ENCODE results near the gene MYOM3.

MYOM3 gene

DNA sequence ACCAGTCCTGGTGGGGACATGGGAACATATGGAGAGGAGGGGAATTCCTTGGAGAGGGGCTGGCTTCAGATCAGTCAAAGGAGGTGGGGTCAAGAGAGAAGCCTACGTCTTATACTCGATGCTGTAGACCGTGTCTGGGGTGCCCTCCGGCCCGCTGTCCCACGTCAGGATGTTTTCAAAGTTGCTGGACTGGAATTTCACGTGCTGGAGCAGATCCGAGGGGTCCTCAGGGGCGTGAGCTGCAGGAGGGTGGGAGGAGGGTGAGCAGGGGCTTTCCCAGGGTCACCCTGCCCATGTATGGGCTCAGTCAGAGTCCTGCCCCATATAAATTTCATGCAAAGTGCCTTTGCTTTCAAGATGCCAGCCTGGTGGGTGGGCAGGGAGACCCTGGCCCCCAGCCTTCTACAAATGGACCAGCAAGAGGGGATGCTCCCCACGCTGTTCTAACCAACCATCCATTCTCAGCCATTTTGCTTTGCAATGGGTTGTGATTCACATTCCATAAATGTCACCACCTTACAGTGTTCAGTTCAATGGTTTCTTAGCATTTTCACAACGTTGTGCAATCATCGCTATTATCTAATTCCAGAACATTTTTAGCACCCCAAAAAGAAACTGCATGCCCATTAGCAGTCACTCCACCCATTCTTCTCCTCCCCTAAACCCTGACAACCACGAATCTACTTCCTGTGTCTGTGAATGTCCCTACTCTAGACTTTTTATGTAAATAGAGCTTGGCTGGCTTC is 26.7 kb upstream of the MYOM3 start:
- no peak for DNase-seq (ENCODE audit: low read depth)

DNA sequence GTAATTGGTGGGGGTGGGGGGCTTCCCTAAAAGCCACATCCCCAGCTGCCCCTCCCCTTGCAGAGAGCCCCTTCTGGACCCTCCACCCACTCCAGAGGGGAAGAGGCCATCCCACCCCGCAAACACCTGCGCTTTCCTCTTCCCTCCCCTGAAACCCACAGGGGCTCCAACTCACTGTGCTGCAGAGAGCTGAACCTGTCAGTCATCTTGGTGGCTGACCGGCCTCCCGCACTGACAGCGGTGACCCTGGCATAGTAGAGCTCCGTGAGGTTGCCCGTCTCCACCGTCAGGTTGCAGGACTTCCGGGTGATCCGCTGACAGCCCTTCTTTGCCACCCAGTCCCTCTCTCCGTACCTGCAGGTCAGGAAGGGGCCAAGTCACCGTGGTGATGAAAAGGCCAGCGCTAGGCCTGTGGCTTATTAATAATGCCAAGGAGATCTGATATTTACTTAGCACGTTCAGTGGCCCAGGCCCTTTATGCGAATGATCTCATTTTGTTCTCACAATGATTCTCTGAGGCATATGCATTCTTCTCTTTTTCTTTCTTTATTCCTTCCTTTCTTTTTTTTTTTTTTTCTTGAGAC is 25.1 kb upstream of the MYOM3 start:
- DNase-seq (ENCODE audit: low read depth), result no peak

DNA sequence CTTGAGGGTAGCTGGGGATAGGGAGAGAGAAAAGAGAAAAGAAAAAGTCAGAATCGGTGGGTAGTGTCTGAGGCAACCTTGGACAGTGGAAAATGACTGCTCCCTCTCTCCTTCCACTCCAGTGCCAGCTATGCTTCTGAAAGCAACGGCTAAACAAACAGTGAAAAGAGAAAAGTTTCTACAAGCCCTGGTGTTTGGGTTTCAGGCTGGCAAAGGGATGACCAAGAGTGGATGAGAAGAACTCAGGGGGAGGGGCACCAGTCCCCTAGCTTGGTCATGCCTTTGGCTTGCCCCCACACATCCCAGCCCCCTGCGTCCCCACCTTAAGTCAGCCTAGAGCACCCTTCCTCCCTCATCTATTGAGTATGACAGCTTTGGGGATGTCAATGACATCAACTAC is 22.4 kb upstream of the MYOM3 start:
- DNase-seq (ENCODE audit: low read depth), result no peak

DNA sequence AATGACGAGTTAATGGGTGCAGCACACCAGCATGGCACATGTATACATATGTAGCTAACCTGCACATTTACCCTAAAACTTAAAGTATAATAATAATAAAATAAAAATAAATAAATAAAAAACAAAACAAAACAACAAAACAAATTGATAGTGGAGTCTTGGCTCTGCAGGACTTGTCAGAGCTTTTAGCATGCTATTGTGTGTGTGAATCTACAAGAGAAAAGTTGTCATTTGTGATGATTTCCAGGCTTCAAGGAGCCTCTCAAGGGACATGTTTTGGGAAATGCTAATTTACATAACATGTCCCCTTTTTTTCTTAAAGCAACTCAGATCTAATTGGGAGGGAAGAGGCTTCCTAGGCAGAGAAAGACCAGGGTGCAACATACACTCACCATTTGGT is 21.9 kb upstream of the MYOM3 start:
- no peak for DNase-seq (ENCODE audit: low read depth)

DNA sequence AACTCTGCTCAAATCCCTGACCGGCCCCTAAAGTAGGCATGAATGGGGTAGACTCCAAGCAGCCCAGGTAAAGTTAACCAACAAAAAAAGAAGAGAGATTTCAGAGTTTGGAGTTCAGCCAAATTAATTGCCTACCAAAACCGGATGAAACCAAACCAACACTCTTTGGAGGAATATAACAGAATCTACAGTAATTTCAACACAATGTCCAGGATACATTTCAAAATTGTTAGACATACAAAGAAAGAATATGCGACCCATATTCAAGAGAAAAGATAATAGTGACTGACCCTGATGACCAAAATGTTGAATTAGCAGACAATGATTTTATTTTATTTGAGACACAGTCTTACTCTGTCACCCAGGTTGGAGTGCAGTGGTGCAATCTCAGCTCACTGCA is 18.4 kb upstream of the MYOM3 start:
- DNase-seq (ENCODE audit: low read depth), result no peak

DNA sequence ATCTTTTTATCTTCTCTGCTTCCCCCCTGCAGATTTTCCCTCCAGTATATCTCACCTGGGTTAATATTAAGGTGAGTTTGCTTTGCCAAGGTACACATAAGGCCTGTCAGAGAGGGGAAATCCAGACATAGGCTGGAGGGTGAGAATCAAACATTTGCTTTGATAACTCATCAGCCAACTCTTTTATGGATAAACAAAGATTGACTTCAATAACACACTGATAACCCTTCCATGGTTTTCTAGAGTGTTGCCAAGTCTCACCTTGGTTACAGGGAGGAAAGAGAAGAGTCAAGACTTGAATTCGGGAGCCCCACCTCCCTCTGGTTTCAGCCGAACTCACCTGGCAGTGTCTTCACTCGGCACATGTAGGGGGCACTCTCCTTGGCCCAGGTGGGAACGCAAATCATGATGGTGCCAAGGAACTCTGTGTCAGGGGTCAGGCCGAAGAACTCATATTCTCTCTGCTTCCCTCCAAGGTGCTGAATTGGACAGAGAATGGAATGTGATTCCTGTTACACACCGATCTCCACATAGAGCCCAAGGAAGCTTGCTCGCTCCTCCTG is 15.9 kb upstream of the MYOM3 start:
- no peak for DNase-seq (ENCODE audit: low read depth)

DNA sequence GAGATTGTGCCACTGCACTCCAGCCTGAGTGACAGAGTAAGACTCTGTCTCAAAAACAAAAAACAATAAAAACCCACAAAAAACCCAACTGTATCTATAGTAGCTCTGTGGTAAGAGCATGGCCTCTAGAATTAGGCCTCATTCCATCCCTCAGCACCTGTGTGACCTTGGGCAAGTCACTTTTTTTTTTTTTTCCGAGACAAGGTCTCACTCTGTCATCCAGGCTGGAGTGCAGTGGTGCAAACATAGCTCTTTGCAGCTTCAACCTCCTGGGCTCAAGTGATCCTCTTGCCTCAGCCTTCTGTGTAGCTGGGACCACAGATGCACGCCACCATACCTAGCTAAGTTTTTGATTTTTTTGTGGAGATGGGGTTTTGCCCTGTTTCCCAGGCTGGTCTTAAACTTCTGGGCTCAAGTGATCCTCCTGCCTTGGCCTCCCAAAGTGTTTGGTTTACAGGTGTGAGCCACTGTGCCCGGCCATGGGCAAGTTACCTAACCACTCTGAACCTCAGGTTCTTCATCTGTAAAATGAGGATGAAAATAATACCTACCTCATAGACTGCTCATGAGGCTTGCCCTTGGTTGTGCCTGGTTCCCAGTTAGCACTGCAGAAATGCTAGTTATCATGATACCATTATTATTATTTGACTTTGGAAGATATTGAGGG is 15.3 kb upstream of the MYOM3 start:
- DNase-seq (ENCODE audit: low read depth), result no peak

DNA sequence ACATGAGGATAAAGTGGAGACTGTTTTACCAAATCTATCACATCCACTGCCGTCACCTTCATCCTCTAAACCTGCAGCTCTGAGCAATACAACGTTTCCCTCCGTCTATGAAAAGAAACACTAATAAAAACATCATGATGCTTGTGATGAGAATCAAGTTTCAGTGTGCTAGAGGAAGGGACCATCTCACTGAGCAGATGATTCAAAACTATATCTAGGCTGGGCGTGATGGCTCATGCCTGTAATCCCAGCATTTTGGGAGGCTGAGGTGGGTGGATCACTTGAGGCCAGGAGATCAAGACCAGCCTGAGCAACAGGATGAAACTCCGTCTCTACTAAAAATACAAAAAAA is 14.7 kb upstream of the MYOM3 start:
- no peak for DNase-seq (ENCODE audit: low read depth)

DNA sequence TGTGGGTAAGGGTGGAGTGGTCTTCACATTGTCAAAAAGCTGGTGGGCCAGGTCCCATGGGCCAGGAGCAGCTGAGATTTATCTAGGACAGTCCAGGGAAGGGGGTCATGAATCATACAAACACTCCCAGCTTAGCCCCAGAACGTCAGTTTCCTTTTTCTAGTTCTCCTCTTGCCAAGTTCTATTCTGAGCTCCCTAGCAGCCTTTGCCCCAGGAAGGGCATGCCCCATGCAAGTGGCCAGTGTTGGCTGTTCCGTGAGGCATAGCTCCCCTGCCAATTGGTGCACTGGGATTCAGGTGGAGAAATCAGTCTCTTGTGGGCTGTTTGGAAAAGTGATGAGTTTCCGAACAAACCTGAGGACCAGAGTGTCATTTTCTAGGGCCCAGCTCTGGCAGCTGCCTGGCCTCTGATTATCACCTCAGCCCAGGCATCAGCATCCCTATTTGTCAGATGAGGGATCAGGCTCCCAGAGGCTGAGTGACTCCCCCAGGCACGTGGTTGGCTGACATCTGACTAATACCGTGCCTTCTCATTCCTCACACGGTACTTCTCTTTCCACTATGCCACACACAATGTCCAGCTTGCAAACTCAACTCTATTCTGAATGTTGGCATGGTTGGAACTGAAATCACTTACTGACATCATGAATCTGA is 14.2 kb upstream of the MYOM3 start:
- DNase-seq (ENCODE audit: low read depth), result no peak

DNA sequence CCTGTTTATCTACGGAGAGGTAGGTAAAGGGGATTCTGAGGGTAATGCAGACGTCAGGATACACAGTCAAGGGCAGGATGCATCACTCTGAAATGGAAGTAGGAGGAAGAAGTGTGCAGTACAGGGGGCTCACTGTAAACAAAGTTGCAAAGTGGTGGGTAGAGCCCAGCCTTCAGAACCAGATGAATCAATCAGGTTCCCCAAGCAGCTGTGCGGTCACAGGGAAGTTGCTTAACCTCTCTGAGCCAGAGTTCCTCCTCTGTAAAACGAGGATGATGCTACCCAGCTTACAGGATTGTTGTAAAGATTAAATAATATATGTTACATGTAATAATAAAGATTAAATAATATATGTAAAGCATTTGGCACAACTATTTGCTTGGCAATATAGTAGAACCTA is 13.5 kb upstream of the MYOM3 start:
- DNase-seq (ENCODE audit: low read depth), result no peak

DNA sequence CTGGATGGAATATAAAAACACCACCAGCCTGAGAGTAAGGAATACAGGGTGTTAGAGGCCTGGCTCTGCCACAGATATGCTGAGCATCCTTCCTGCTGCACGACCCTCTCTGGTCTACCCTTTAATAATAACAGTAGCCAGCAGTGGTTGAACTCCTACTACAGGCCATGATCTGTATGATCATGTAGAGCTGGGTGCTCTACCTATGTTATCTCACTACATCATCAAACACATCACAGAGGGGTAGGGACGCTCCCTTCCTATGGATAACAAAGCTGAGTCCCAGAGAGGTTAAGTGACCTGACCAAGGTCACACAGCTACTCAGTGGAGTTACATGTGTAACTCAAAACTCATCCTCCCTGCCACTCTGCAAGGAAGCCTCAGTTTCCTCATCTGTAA is 13.0 kb upstream of the MYOM3 start:
- no peak for DNase-seq (ENCODE audit: low read depth)

DNA sequence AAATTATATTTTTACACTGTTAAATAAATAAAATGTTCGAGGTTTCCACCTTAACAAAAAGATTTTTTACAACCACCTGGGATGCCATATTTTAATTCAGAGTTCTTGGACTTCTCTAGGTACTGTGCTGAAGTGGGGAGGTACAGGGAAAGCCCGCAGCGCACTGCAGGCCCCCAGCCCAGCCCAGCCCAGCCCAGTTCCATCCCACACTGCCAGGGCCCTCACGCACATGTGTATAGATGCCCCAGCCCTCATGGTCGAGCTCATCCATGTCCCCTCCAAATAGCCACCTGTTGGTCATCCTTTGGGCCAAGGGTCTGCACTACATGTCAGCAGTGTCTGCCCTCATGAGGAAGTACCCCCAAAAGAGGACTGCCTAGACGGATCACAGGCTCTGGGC is 11.7 kb upstream of the MYOM3 start:
- no peak for DNase-seq (ENCODE audit: low read depth)

DNA sequence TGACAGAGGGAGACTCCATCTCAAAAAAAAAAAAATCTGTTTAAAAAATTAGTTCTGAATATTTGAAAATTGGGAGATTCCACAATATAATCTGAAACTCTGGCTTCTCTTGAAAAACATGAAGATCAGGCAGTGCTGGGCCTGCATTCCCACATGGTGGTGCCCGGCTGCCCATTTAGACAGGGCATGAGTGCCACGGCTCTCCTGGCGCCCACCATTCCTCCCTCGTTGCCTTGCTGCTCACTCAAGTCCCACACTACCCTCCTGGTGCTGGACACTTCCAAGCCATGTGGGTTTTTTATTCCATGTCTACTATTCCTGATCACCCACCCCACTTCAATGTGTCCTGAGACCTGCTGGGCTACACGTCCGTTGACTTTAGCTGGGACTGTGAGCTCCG is 10.8 kb upstream of the MYOM3 start:
- no peak for DNase-seq (ENCODE audit: low read depth)

DNA sequence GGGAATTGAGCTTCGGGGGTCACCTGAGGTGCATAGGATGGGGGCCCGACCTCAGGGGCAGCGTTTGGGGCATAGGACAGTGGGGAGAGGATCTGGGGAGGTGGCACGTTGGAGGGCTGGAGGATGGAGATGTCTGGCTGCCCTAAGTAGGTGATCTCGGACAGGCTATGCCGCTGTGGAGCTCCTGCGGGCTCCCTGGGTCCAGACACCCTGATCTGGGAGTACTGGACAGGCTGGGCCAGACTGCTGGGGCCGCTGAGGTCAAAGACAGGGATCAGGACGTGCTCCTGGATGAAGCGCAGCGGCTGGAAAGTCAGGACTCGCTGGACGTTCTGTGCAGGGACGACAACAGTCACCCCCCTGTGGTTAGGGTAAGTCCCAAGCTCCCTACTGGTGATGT is 9.5 kb upstream of the MYOM3 start:
- DNase-seq (ENCODE audit: low read depth), result no peak

DNA sequence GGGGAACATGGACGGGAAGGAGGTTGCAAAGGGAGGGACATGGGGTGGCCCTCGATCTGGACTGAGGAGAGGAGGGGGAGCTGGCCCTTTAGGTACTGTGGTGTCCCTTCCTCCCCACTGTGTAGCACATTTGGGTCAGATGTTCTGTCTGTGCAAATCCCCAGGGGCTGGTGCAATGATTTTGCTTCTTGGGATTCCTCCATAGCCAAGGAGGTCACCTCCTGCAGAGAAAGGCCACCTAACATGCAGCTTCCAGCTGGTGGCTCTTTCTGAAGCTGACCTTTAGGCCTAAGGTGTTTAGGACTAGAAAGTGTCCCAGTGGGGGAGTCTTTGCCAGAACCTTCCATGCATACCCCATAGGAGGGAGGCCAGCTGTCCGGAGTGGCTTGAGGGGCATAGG is 9.0 kb upstream of the MYOM3 start:
- no peak for DNase-seq (ENCODE audit: low read depth)

DNA sequence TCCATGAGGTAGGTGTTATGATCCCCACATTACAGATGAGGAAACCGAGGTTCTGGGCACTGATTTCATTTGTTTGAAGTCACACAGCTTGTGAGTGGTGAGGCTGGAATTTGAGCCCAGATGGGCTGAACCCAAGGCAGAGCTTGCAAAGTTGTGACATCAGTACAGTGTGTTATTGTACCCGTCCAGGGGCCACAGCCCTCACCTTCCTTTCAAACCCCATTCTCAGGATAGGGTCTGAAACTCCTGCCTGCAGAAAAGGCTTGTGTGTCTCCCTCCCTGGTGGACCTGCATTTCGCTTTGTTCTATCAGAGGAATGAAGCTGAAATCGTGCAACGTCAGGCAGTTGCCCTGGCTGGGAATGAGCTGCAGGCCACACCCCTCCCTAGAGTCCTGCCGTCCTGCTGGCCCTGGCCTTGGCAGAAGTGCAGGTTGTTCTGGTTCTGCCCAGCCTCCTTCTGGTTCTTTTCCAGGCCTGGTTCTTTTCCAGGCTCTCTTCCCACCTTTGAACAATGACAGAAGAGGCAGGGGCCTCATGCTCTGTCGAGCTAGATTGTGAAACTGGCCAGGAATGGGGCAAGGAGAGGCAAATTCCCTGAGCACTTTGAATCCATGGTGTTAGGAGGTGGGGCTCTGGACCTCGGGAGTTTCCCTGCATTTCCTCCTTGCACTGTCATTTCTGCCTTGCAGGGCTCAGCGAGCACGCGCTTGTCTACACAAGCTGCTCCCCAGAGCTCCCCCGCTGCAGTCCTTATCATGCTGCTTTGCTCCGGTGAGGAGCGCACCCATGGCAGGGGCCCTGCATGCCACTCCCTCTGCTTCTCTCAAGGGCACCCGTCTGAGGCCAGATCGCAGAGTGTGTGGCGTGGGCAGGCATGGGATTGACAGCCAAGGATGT is 8.2 kb upstream of the MYOM3 start:
- no peak for DNase-seq (ENCODE audit: low read depth)

DNA sequence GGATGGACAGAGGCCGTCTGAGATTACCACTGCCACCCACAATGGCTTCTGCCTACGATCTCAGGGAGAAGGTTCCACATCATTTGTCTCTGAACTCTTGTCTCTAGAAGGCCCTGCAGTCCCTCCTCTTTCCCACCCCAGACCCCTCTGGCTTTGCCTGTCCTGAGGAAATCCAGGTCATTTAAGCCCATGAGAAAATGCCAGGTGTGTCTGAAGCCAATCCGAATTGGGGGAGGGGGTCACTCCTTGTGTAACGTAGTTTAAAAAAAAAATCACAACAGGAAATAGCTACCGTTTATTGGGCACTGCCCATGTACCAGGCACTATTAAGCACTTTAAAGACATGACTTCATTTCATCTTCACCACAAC is 7.5 kb upstream of the MYOM3 start:
- no peak for DNase-seq (ENCODE audit: low read depth)

DNA sequence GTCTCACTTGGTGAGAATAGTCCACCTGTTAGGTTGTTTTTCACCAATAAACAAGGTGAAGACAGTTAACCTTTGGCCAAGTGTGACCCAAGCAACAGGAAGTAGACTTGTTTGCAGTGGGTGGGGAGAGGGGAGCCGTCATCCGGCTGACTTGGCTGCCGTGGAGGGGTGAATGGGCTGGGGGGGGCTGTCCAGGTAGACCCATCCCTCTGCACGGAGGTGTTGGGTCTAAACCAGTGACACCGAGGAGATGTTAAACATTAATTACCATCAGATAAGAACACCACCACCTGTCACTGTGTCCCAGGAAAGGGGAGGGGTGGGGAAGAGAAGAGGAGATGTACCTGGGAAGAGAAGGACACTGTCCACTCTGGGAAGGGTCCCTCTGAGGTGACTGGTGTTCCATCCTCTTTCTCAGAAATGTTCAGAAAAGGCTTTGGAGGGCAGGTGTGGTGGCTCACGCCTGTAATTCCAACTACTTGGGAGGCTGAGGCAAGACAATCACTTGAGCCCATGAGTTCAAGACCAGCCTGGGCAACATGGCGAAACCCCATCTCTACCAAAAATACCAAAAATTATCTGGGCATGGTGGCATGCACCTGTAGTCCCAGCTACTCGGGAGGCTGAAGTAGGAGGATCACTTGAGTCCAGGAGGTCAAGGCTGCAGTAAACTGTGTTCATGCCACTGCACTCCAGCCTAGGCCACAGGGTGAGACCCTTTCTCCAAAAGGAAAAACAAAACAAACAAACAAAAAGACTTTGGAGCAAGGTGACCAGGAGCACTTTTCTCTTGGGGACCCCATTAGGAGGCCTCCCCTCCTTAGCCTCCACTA is 6.7 kb upstream of the MYOM3 start:
- DNase-seq (ENCODE audit: low read depth), result no peak

DNA sequence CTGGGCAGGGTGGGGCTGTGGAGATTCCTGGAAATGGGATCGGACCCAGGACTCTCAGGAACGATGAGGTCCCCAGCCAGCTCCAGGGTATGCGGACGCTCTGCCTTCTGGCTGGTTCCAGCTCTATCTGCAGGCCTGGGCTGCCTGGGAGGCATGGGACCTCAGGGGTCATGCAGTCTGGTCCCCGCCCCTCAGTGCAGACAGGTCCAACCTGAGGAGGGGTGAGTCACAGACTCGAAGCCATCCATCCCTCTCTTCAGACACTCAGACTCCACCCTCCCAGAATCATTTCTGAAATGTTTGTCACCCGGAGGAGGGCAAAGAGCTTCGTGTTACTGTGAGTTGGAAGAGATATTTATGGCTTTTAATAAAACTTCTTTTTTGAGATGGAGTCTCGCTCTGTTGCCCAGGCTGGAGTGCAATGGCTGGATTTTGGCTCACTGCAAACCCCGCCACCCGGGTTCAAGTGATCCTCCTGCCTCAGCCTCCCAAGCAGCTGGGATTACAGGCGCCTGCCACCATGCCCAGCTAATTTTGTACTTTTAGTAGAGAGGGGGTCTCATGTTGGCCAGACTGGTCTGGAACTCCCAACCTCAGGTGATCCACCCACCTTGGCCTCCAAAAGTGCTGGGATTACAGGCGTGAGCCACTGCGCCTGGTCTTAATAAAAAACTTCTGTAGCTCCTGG is 5.9 kb upstream of the MYOM3 start:
- no peak for DNase-seq (ENCODE audit: low read depth)

DNA sequence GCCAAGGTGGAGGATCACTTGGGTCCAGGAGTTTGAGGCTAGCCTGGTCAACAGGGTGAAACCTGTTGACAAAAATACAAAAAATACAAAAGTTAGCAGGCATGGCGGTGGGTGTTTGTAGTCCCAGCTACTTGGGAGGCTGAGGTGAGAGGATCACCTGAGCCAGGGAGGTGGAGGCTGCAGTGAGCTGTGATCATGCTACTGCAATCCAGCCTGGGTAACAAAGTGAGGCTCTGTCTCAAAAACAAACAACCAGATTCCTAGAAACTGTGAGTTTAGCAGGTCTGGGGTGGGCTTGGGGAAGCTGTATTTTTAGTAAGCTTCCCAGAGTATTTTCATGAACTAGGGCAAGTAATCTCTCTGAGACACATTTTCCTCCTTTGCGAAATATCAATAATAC is 5.2 kb upstream of the MYOM3 start:
- no peak for DNase-seq (ENCODE audit: low read depth)

DNA sequence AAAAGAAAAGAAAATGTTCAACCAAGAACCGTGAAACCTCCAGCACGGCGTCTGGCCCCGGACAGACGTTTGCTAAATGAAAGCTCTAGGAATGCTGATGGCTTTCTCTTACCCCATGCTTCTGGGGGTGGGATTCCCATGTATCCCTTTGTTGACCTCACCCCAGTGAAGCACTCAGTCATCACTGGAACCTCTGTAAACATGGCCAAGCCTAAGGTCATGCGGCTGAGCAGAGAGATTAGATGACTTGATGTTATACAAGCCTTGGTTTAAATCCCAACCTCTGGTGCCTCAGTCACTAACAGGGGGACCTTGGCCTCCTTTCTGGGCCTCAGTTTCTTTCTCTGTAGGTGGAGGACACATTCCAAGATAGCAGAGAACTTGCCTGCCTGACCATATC is 2.8 kb upstream of the MYOM3 start:
- DNase-seq (ENCODE audit: low read depth), result no peak

All from activated T-cell treated with anti-CD3 and anti-CD28 coated beads for 1 hour (primary cell).